Stomach (tissue), 4 donors: ENCODE data around the gene ST6GALNAC5.

Experiments used
- CTCF ChIP-seq, 7 experiments: fragments of 450-650 bp in 4 of 7; fragments of 200-600 bp in 3 of 7; sonication (generic) in 3 of 7; IDR thresholded peaks; one replicate each; pipeline ENCODE4 v1.5.1; 2016 to 2019; ENCODE audit warnings: antibody characterized with exemption in 7 of 7, control low read depth in 2 of 7, mild to moderate bottlenecking in 1 of 7
- EP300 ChIP-seq: sonication (generic); formaldehyde crosslinking; IDR thresholded peaks from one replicate; pipeline ENCODE4 v1.6.1; 2017; ENCODE audit warnings: antibody characterized with exemption
- POLR2A ChIP-seq, 4 donors: fragments of 450-650 bp; IDR thresholded peaks; one replicate each; pipeline ENCODE4 v1.6.1; 2016; ENCODE audit warnings: antibody characterized with exemption in 4 of 4, control low read depth in 2 of 4, mild to moderate bottlenecking in 1 of 4, moderate library complexity in 1 of 4
- POLR2AphosphoS5 ChIP-seq, 3 donors: sonication (generic); formaldehyde crosslinking; IDR thresholded peaks; one replicate each; pipeline ENCODE4 v1.6.1; 2016; ENCODE audit warnings: antibody characterized with exemption in 3 of 3

DNA sequence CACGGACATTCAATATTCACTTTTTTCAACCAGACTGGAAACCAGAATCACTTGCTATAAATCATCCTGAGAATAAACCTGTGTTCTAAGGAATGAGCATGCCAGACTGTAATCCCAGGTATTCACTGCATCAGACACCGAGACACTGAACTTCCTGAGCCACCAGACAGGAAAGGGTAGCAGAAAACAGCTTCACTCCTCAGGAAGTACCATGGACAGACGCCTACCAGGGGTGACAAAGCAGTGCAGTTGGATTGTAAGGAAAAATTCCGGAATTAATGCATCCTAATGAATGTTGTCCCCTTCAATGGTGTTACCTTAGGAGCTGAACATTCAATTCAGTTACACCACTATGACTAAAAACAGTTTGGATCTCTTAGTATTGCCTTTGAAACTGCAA is 195.8 kb downstream of the ST6GALNAC5 start:
- TF ChIP-seq CTCF (IDR thresholded peaks at IDR 0.05) (no peak), POLR2A (IDR thresholded peaks at IDR 0.05) (no peak), EP300 (no peak), POLR2AphosphoS5 (IDR thresholded peaks at IDR 0.05) (no peak)
